H1 (cell line): Measurements from ENCODE around the gene MAP3K1.

Experiments
- CBX8 ChIP-seq: fragments of 300-800, 300-1000 bp; sonication (generic); IDR thresholded peaks from 2 replicates; pipeline ENCODE4 v1.7.1; 2016; ENCODE audit warnings: low read depth, low read length, borderline replicate concordance
- CEBPB ChIP-seq: IDR thresholded peaks from 2 replicates; pipeline ENCODE4 v1.6.1; 2012; ENCODE audit warnings: low read depth, low read length
- CREB1 ChIP-seq: IDR thresholded peaks from 2 replicates; pipeline ENCODE4 v1.6.1; 2012; ENCODE audit warnings: inconsistent platforms
- CTCF ChIP-seq, 3 experiments: IDR thresholded peaks; 1 replicate in 2 of 3; 2 replicates in 1 of 3; pipeline versions ENCODE4 v1.5.1 to v1.6.1; 2011; ENCODE audit warnings: low read length in 3 of 3, mild to moderate bottlenecking in 3 of 3, inconsistent platforms in 2 of 3, low read depth in 1 of 3, moderate library complexity in 1 of 3; ENCODE audit not compliant: insufficient read depth in 1 of 3; ENCODE audit errors: control extremely low read depth in 1 of 3
- HDAC2 ChIP-seq, 2 experiments: fragments of 300-600 bp in 1 of 2; sonication (generic) in 1 of 2; IDR thresholded peaks; 2 replicates each; pipeline ENCODE4 v1.6.1; 2011 to 2012; ENCODE audit warnings: low read depth in 2 of 2, low read length in 2 of 2, mild to moderate bottlenecking in 2 of 2, moderate library complexity in 2 of 2, borderline replicate concordance in 1 of 2, inconsistent platforms in 1 of 2
- JUN ChIP-seq: IDR thresholded peaks from 2 replicates; pipeline ENCODE4 v1.6.1; 2011; ENCODE audit warnings: low read depth, mild to moderate bottlenecking, improper control_type of control experiment, low read length
- POLR2A ChIP-seq, 2 experiments: IDR thresholded peaks; 1 replicate in 1 of 2; 2 replicates in 1 of 2; pipeline ENCODE4 v1.6.1; 2011; ENCODE audit warnings: low read depth in 2 of 2, low read length in 2 of 2, mild to moderate bottlenecking in 2 of 2; ENCODE audit errors: control extremely low read depth in 1 of 2
- POLR2AphosphoS5 ChIP-seq: IDR thresholded peaks from 2 replicates; pipeline ENCODE4 v1.6.1; 2011; ENCODE audit warnings: low read depth, low read length
- SIN3A ChIP-seq, 2 experiments: IDR thresholded peaks in 1 of 2; conservative IDR thresholded peaks in 1 of 2; 2 replicates each; pipeline ENCODE4 v1.6.1; 2011 to 2012; ENCODE audit warnings: low read length in 2 of 2, improper control_type of control experiment in 1 of 2, low read depth in 1 of 2, mild to moderate bottlenecking in 1 of 2
- SP1 ChIP-seq: IDR thresholded peaks from 2 replicates; pipeline ENCODE4 v1.6.1; 2011; ENCODE audit warnings: low read depth, low read length
- ZNF274 ChIP-seq: IDR thresholded peaks from 2 replicates; pipeline ENCODE4 v1.7.0; 2012; ENCODE audit warnings: low read length, borderline replicate concordance; ENCODE audit errors: extremely low read depth

- no peak for TF ChIP-seq CTCF (IDR thresholded peaks at IDR 0.05; ENCODE audit: control extremely low read depth in 1 of 3, insufficient read depth in 1 of 3, low read depth in 1 of 3, low read length in 3 of 3)
- no peak for TF ChIP-seq CREB1
- no peak for TF ChIP-seq ZNF274
- no peak for TF ChIP-seq HDAC2 (IDR thresholded peaks at IDR 0.05; ENCODE audit: borderline replicate concordance in 1 of 2, low read depth in 2 of 2, low read length in 2 of 2)
- TF ChIP-seq POLR2AphosphoS5 = no peak
- TF ChIP-seq CBX8 = no peak
- no peak for TF ChIP-seq POLR2A (IDR thresholded peaks at IDR 0.05; ENCODE audit: control extremely low read depth in 1 of 2, low read depth in 2 of 2, low read length in 2 of 2)
- TF ChIP-seq CEBPB = no peak
- TF ChIP-seq JUN = no peak
- no peak for TF ChIP-seq SIN3A (conservative IDR thresholded peaks at IDR 0.05 in 1 of 2, IDR thresholded peaks at IDR 0.05 in 1 of 2; ENCODE audit: low read depth in 1 of 2, low read length in 2 of 2)
- no peak for TF ChIP-seq SP1
These were observed 47.6 kb downstream of the MAP3K1 start for GRCh38 chr5:56862909-56863308.
